ENCODE data around the gene FURIN.

The FURIN gene

DNA sequence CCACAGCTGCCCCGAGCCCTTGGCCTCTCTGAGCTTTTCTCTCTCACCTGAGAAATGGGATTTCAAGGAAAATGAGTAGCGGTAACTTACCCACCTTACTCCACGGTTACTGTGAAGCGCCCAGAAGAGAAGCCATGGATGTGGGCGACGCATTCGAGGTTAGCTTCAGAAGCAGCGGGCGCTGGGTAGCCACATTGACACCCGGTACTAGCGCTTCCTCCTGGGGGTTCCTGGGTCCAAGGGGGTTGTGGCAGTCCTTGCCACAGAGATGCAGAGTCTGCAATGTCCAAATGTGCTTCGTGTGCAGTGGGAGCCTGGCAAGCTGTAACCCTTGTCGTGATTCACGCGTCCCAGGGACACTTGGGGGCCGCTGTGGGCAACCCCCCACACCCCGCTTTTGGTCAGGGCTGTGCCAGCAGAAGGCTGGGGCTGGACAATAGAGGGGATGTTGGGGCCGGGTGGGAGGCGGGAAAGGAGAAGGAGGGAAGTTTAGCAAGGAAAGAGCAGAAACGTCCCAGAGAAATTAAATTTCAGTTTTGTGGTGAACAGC lies 41.4 kb upstream of the FURIN start:
- in situ Hi-C loops (cut with HindIII; ENCODE audit: low sequenced_read_pairs): no loop called here
- no peak overlapping the region for H3K4me3 ChIP-seq (ENCODE audit: low read depth, low read length)
- no peak for DNase-seq (ENCODE audit: low read depth)
- TF ChIP-seq, protein P1, sequence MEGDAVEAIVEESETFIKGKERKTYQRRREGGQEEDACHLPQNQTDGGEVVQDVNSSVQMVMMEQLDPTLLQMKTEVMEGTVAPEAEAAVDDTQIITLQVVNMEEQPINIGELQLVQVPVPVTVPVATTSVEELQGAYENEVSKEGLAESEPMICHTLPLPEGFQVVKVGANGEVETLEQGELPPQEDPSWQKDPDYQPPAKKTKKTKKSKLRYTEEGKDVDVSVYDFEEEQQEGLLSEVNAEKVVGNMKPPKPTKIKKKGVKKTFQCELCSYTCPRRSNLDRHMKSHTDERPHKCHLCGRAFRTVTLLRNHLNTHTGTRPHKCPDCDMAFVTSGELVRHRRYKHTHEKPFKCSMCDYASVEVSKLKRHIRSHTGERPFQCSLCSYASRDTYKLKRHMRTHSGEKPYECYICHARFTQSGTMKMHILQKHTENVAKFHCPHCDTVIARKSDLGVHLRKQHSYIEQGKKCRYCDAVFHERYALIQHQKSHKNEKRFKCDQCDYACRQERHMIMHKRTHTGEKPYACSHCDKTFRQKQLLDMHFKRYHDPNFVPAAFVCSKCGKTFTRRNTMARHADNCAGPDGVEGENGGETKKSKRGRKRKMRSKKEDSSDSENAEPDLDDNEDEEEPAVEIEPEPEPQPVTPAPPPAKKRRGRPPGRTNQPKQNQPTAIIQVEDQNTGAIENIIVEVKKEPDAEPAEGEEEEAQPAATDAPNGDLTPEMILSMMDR (IDR thresholded peaks at IDR 0.05; ENCODE audit: low read depth, low read length, missing control alignments): no peak

DNA sequence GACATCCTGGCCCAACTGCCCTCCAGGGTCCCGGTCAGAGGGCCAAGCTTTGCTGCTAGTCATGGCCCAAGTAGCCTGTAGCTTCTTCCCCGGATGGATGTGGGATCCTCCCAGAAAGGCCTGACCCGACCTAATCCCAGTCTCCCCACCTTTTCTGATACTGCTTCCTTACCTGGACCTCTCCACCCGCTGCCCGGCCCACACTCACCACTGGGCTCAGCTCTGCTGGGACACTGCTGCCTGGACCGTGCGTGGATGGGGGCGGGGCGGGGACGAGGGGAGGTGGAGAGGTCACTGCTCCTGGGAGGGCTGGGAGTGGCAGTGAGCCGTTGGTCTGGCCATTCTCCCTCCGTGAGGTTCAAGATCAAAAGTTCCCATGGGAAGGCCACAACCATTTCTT lies 40.3 kb upstream of the FURIN start:
- in situ Hi-C loops (cut with HindIII; ENCODE audit: low sequenced_read_pairs): no loop called here
- no peak for DNase-seq (ENCODE audit: low read depth)
- no peak overlapping the region for H3K4me3 ChIP-seq (ENCODE audit: low read depth, low read length)
- TF ChIP-seq, protein P1 (IDR thresholded peaks at IDR 0.05; ENCODE audit: low read depth, low read length, missing control alignments): no peak

- in situ Hi-C loops (cut with HindIII; ENCODE audit: low sequenced_read_pairs): no loop called here
Measured at GRCh38 chr15:90829126-90829525, 39.3 kb upstream of the FURIN start.

GRCh38 chr15:90829942-90830440 lies 38.4 kb upstream of the FURIN start:
- in situ Hi-C loops (cut with HindIII; ENCODE audit: low sequenced_read_pairs): loop anchor here (5.0 kb wide), 1 partner anchor 33 kb away; no protein-coding TSS in a partner anchor
- H3K4me3 ChIP-seq (ENCODE audit: low read depth, low read length): no peak overlapping the region
- no peak for DNase-seq (ENCODE audit: low read depth)
- TF ChIP-seq, protein P1 (IDR thresholded peaks at IDR 0.05; ENCODE audit: low read depth, low read length, missing control alignments): no peak

More at GRCh38 chr15:90829126-90829525, 39.3 kb upstream of the FURIN start:
- H3K4me3 ChIP-seq (ENCODE audit: low read depth, low read length): no peak overlapping the region
- no peak for DNase-seq (ENCODE audit: low read depth)
- TF ChIP-seq, protein P1 (IDR thresholded peaks at IDR 0.05; ENCODE audit: low read depth, low read length, missing control alignments): no peak

DNA sequence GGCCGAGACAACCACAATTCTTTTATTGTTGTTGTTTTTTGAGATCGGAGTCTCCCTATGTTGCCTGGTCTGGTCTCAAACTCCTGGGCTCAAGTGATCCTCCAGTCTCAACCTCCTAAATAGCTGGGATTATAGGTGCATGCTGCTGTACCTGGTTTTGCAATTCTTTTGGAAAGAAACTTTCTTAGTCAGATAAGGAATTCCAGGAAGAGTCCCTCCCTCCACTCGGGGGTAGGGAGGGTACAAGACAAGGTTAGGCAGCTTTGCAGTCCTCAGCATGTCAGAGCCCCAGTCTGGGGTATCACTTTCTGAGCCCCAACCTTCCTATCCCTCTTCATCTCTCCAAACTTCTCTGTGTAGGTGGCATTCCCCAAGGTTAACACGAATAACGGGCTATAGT lies 33.8 kb upstream of the FURIN start:
- TF ChIP-seq, protein P1 (IDR thresholded peaks at IDR 0.05; ENCODE audit: low read depth, low read length, missing control alignments): no peak
- in situ Hi-C loops (cut with HindIII; ENCODE audit: low sequenced_read_pairs): loop anchor here (5.0 kb wide), 1 partner anchor 37 kb away; no protein-coding TSS in a partner anchor
- no peak for DNase-seq (ENCODE audit: low read depth)
- H3K4me3 ChIP-seq (ENCODE audit: low read depth, low read length): no peak overlapping the region

- no peak for DNase-seq (ENCODE audit: low read depth)
- no peak overlapping the region for H3K4me3 ChIP-seq (ENCODE audit: low read depth, low read length)
- TF ChIP-seq, protein P1 (IDR thresholded peaks at IDR 0.05; ENCODE audit: low read depth, low read length, missing control alignments): no peak
- in situ Hi-C loops (cut with HindIII; ENCODE audit: low sequenced_read_pairs): no loop called here
Measured at GRCh38 chr15:90836296-90836871, 32.0 kb upstream of the FURIN start.
